OCI-LY1 (cell line): ENCODE data around the gene PPP2R3C.

Experiments used
- H2AFZ ChIP-seq: fragments of 200-600 bp; sonication (generic), shearing (Covaris generic); 2 replicates; pipeline ENCODE4 v1.6.0; 2014; ENCODE audit warnings: antibody characterized with exemption, mild to moderate bottlenecking, low read length
- H3F3A ChIP-seq: fragments of 200-600 bp; sonication (generic), shearing (Covaris generic); 2 replicates; pipeline ENCODE4 v1.6.0; 2014; ENCODE audit warnings: mild to moderate bottlenecking, antibody characterized with exemption, low read length, moderate library complexity; ENCODE audit not compliant: insufficient read depth
- H3K27ac ChIP-seq: fragments of 200-600 bp; sonication (generic); 2 replicates; pipeline ENCODE4 v1.5.1; 2014; ENCODE audit warnings: low read length, mixed run types, mild to moderate bottlenecking, low read depth; ENCODE audit not compliant: poor library complexity, severe bottlenecking
- H3K27me3 ChIP-seq: fragments of 200-600 bp; sonication (generic); 2 replicates; pipeline ENCODE4 v1.6.0; 2014; ENCODE audit warnings: antibody characterized with exemption, mild to moderate bottlenecking, low read length, moderate library complexity; ENCODE audit not compliant: insufficient read depth
- H3K36me3 ChIP-seq: fragments of 200-600 bp; sonication (generic); 2 replicates; pipeline ENCODE4 v1.6.1; 2014; ENCODE audit warnings: mild to moderate bottlenecking, antibody characterized with exemption, low read length, moderate library complexity, mixed read lengths; ENCODE audit not compliant: insufficient read depth
- H3K4me1 ChIP-seq: fragments of 200-600 bp; sonication (generic); 2 replicates; pipeline ENCODE4 v1.5.1; 2014; ENCODE audit warnings: mild to moderate bottlenecking, low read length, moderate library complexity; ENCODE audit not compliant: insufficient read depth, severe bottlenecking
- H3K4me2 ChIP-seq: fragments of 200-600 bp; sonication (generic), shearing (Covaris generic); 2 replicates; pipeline ENCODE4 v1.6.1; 2014; ENCODE audit warnings: low read length
- H3K4me3 ChIP-seq: fragments of 200-600 bp; sonication (generic); 2 replicates; pipeline ENCODE4 v1.5.1; 2014; ENCODE audit warnings: low read length, low read depth, mild to moderate bottlenecking, mixed read lengths; ENCODE audit not compliant: poor library complexity, severe bottlenecking
- H3K79me2 ChIP-seq: fragments of 200-600 bp; shearing (Covaris generic); 2 replicates; pipeline ENCODE4 v1.6.1; 2016; ENCODE audit warnings: mixed run types, low read length, mixed read lengths; ENCODE audit not compliant: insufficient read depth
- H3K9ac ChIP-seq: fragments of 200-600 bp; sonication (generic), shearing (Covaris generic); 2 replicates; pipeline ENCODE4 v1.6.1; 2014; ENCODE audit warnings: mild to moderate bottlenecking, low read length, mixed read lengths
- H3K9me2 ChIP-seq: fragments of 200-600 bp; sonication (generic), shearing (Covaris generic); 2 replicates; pipeline ENCODE4 v1.6.1; 2014; ENCODE audit warnings: low read depth, mild to moderate bottlenecking, low read length, mixed read lengths
- H3K9me3 ChIP-seq: fragments of 200-600 bp; shearing (Covaris generic); 2 replicates; pipeline ENCODE4 v1.6.1; 2014; ENCODE audit warnings: low read length, mixed read lengths
- H4K20me1 ChIP-seq: fragments of 200-600 bp; sonication (generic), shearing (Covaris generic); 2 replicates; pipeline ENCODE4 v1.6.0; 2016; ENCODE audit warnings: mild to moderate bottlenecking, low read length; ENCODE audit not compliant: insufficient read depth
- CTCF ChIP-seq: fragments of 200-600 bp; sonication (generic), shearing (Covaris generic); IDR thresholded peaks from 2 replicates; pipeline ENCODE4 v1.5.1; 2017; ENCODE audit warnings: mild to moderate bottlenecking, antibody characterized with exemption, low read length, moderate library complexity, mixed read lengths
- EZH2 ChIP-seq: fragments of 200-600 bp; sonication (generic), shearing (Covaris generic); IDR thresholded peaks from 2 replicates; pipeline ENCODE4 v1.8.0; 2017; ENCODE audit warnings: borderline replicate concordance, mixed run types, mild to moderate bottlenecking, antibody characterized with exemption, low read length, moderate library complexity, mixed read lengths

Gene PPP2R3C

GRCh38 chr14:35147186-35147585 is 25.4 kb upstream of the PPP2R3C start:
- no peak overlapping the region for H3K27ac ChIP-seq
- H3K4me3 ChIP-seq, result no peak overlapping the region
- H4K20me1 ChIP-seq, result no peaks in the 10 kb centered on the region
- no peaks in the 10 kb centered on the region for H3F3A ChIP-seq
- H3K36me3 ChIP-seq, result peaks cover 18% of the 10 kb centered on the region
- no peaks in the 10 kb centered on the region for H3K9me3 ChIP-seq
- H3K27me3 ChIP-seq, result no peaks in the 10 kb centered on the region
- H2AFZ ChIP-seq, result no peak overlapping the region
- H3K4me2 ChIP-seq, result no peak overlapping the region
- no peak for TF ChIP-seq CTCF
- no peak for TF ChIP-seq EZH2
- H3K9me2 ChIP-seq, result no peaks in the 10 kb centered on the region
- no peak overlapping the region for H3K9ac ChIP-seq
- H3K4me1 ChIP-seq, result no peaks in the 10 kb centered on the region
- no peaks in the 10 kb centered on the region for H3K79me2 ChIP-seq

- TF ChIP-seq CTCF (no peak), EZH2 (no peak)
These were observed 24.9 kb upstream of the PPP2R3C start for GRCh38 chr14:35146711-35147149.

GRCh38 chr14:35144029-35144428 is 22.2 kb upstream of the PPP2R3C start:
- no peak overlapping the region for H3K9ac ChIP-seq
- no peaks in the 10 kb centered on the region for H4K20me1 ChIP-seq
- no peak overlapping the region for H3K4me3 ChIP-seq
- H2AFZ ChIP-seq, result no peak overlapping the region
- H3K9me2 ChIP-seq, result no peaks in the 10 kb centered on the region
- no peak overlapping the region for H3K4me2 ChIP-seq
- no peaks in the 10 kb centered on the region for H3F3A ChIP-seq
- H3K79me2 ChIP-seq, result no peaks in the 10 kb centered on the region
- H3K4me1 ChIP-seq, result no peaks in the 10 kb centered on the region
- no peak for TF ChIP-seq CTCF
- TF ChIP-seq EZH2, result no peak
- H3K27ac ChIP-seq, result no peak overlapping the region
- peaks cover 18% of the 10 kb centered on the region for H3K36me3 ChIP-seq
- no peaks in the 10 kb centered on the region for H3K9me3 ChIP-seq
- no peaks in the 10 kb centered on the region for H3K27me3 ChIP-seq

More at GRCh38 chr14:35146711-35147149, 24.9 kb upstream of the PPP2R3C start:
- Histone ChIP-seq H2AFZ (no peak overlapping the region), H3K9ac (no peak overlapping the region), H3K9me3 (no peaks in the 10 kb centered on the region), H3K4me2 (no peak overlapping the region), H3K79me2 (no peaks in the 10 kb centered on the region), H3K4me3 (no peak overlapping the region), H3F3A (no peaks in the 10 kb centered on the region), H4K20me1 (no peaks in the 10 kb centered on the region), H3K4me1 (no peaks in the 10 kb centered on the region), H3K27me3 (no peaks in the 10 kb centered on the region), H3K9me2 (no peaks in the 10 kb centered on the region), H3K27ac (no peak overlapping the region), H3K36me3 (peaks cover 18% of the 10 kb centered on the region)
